HG03103 (cell line): ENCODE data around the gene SHISA8.
"Not testable (repeated sequence)": the region's sequence is repeated elsewhere in the genome, so short reads cannot be mapped to it uniquely, and the experiment has no call there.

ENCODE experiments used
- ATAC-seq: cut with Tn5 transposase; IDR thresholded peaks from one replicate; pipeline ENCODE4 v1.9.1; 2021; ENCODE audit warnings: low read depth; ENCODE audit not compliant: unreplicated experiment

Gene SHISA8

GRCh38 chr22:41915035-41915785 is at the start of gene SHISA8:
Gene SHISA8, minus strand, starts transcription at chr22:41915074. Its CDS starts 407 bp downstream, at chr22:41914667.
- ATAC-seq = no peak

GRCh38 chr22:41964112-41964491 is 49.2 kb upstream of the SHISA8 start:
- no peak for ATAC-seq

GRCh38 chr22:41963453-41964111 is 48.7 kb upstream of the SHISA8 start:
- ATAC-seq = no peak

GRCh38 chr22:41957941-41958556 is 43.2 kb upstream of the SHISA8 start:
- no peak for ATAC-seq

- ATAC-seq = no peak
These were observed 37.8 kb upstream of the SHISA8 start for GRCh38 chr22:41952713-41953112.

GRCh38 chr22:41951898-41952474 is 37.1 kb upstream of the SHISA8 start, which contains the start of gene SMIM45:
Gene SMIM45, plus strand, starts transcription at chr22:41952150.
- no peak for ATAC-seq

- ATAC-seq = no peak
These were observed 34.6 kb upstream of the SHISA8 start for GRCh38 chr22:41949297-41949965.

GRCh38 chr22:41948928-41949296 is 34.0 kb upstream of the SHISA8 start:
- ATAC-seq = not testable (repeated sequence)

GRCh38 chr22:41948142-41948541 is 33.3 kb upstream of the SHISA8 start:
- ATAC-seq = no peak

GRCh38 chr22:41947424-41948080 is 32.7 kb upstream of the SHISA8 start:
- no peak for ATAC-seq

- ATAC-seq = peak; percentile 72
These were observed 32.0 kb upstream of the SHISA8 start, which contains the start of gene CENPM for GRCh38 chr22:41946629-41947423. Gene CENPM, minus strand, starts transcription at chr22:41947152. Its CDS starts 76 bp downstream, at chr22:41947076.

GRCh38 chr22:41943661-41944209 is 28.9 kb upstream of the SHISA8 start:
- ATAC-seq = no peak

- ATAC-seq = peak; percentile 31
These were observed 26.2 kb upstream of the SHISA8 start for GRCh38 chr22:41940832-41941765.

- peak; percentile 39 for ATAC-seq
These were observed 25.3 kb upstream of the SHISA8 start for GRCh38 chr22:41939981-41940831.

- no peak for ATAC-seq
These were observed 22.0 kb upstream of the SHISA8 start for GRCh38 chr22:41936894-41937169.

- no peak for ATAC-seq
These were observed 20.6 kb upstream of the SHISA8 start for GRCh38 chr22:41935509-41935908.

- ATAC-seq = no peak
These were observed 20.1 kb upstream of the SHISA8 start for GRCh38 chr22:41935015-41935351.
